Osteoblast (primary cell): Measurements from ENCODE around the gene ALAD. TPM values are rescaled to one million over a fixed set of nuclear protein-coding genes. Genes with fewer than 3 reads are reported as not detected.

Experiments
- DNase-seq: peaks from one replicate; pipeline ENCODE4 v3.0.0; 2011; ENCODE audit warnings: low spot score, mixed read lengths; ENCODE audit not compliant: insufficient read length; ENCODE audit errors: missing footprints
- H2AFZ ChIP-seq: 2 replicates; pipeline ENCODE4 v1.6.0; 2011; ENCODE audit warnings: mild to moderate bottlenecking, low read length
- H3K27ac ChIP-seq: 2 replicates; pipeline ENCODE4 v1.5.1; 2011; ENCODE audit warnings: mild to moderate bottlenecking, low read depth, low read length, moderate library complexity
- H3K27me3 ChIP-seq: 2 replicates; pipeline ENCODE4 v1.6.0; 2012; ENCODE audit warnings: mild to moderate bottlenecking, control low read depth, inconsistent platforms, low read length, moderate library complexity; ENCODE audit not compliant: insufficient read depth
- H3K36me3 ChIP-seq: 2 replicates; pipeline ENCODE4 v1.5.1; 2011; ENCODE audit warnings: mild to moderate bottlenecking, low read length, control low read depth, moderate library complexity; ENCODE audit not compliant: insufficient read depth
- H3K4me1 ChIP-seq: 2 replicates; pipeline ENCODE4 v1.5.1; 2011; ENCODE audit warnings: mild to moderate bottlenecking, low read length, control low read depth, moderate library complexity; ENCODE audit not compliant: insufficient read depth
- H3K4me2 ChIP-seq: 2 replicates; pipeline ENCODE4 v1.6.0; 2011; ENCODE audit warnings: mild to moderate bottlenecking, low read length; ENCODE audit not compliant: insufficient read depth
- H3K4me3 ChIP-seq: fragments of 200-600 bp; sonication (generic); 3 replicates; pipeline ENCODE4 v1.5.1; 2012; ENCODE audit warnings: mild to moderate bottlenecking, low read length, inconsistent platforms; ENCODE audit not compliant: insufficient read depth
- H3K79me2 ChIP-seq: 2 replicates; pipeline ENCODE4 v1.6.0; 2012; ENCODE audit warnings: mild to moderate bottlenecking, low read length, control low read depth, inconsistent platforms; ENCODE audit not compliant: insufficient read depth
- H3K9me3 ChIP-seq: 2 replicates; pipeline ENCODE4 v1.5.1; 2011; ENCODE audit warnings: low read depth, low read length, control low read depth
- H4K20me1 ChIP-seq: 2 replicates; pipeline ENCODE4 v1.6.0; 2012; ENCODE audit warnings: mild to moderate bottlenecking, low read length, control low read depth; ENCODE audit not compliant: insufficient read depth
- total RNA-seq: library from RNA; depleted of rRNA; stranded (reverse); fragments of >200 nt; gene quantifications from 2 replicates; pipeline ENCODE4 v1.2.3, GENCODE V29; 2012
- TF ChIP-seq, protein P1 (sequence below): IDR thresholded peaks from 2 replicates; pipeline ENCODE4 v1.5.1; 2011; ENCODE audit warnings: mild to moderate bottlenecking, low read depth, low read length, moderate library complexity; ENCODE audit errors: extremely low read depth

Gene ALAD
- total RNA-seq, 1 donor: 26.8 TPM

DNA sequence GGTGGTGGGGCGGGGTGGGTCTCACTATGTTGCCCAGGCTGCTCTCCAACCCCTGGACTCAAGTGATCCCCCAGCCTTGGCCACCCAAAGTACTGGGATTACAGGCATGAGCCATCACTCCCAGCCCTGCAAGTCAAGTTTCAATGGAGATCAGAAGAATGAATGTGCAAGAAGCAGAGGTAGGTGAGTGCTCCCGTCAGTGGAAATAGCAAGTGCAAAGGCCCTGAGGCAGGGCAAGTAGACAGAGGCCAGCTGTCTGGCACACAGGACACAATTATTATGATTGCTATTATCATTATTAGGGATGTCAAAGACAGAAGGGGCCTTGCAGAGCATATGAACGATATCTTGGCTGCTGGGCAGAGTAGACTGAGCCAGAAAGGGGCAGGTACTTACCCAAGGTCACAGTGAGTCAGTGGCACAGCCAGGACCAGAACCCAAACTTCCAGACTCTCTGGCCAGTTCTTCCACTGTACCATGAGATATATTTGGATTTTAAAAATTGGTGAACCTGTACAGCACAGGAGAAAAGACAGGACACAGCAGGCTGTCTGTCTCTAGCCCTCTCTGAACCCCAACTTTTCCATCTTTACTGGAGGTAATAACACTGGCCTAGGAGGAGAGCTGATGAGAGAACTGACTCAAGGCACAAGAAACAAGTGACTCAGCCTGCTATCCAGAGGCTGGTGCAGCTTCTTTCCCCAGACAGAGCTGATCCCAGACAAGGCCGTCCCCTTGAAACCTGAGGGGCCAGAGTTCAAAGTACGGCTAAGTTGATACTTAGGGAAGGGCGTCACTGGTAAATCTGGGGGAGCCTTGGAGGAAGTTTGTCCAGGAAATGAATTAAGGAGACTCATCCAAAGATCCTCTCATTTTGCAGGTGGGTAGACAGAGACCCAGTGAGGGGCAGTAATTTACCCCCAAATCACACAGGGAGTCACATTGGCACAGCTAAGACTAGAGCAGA, 25.7 kb downstream of the ALAD start:
- Histone ChIP-seq H4K20me1 (no peaks in the 10 kb centered on the region), H3K27me3 (no peaks in the 10 kb centered on the region), H3K4me1 (no peaks in the 10 kb centered on the region), H3K27ac (no peak overlapping the region), H2AFZ (no peak overlapping the region), H3K79me2 (no peaks in the 10 kb centered on the region), H3K9me3 (no peaks in the 10 kb centered on the region), H3K36me3 (peaks cover 4% of the 10 kb centered on the region), H3K4me2 (no peak overlapping the region), H3K4me3 (no peak overlapping the region)
- peak; percentile 92 for DNase-seq
- TF ChIP-seq, protein P1, sequence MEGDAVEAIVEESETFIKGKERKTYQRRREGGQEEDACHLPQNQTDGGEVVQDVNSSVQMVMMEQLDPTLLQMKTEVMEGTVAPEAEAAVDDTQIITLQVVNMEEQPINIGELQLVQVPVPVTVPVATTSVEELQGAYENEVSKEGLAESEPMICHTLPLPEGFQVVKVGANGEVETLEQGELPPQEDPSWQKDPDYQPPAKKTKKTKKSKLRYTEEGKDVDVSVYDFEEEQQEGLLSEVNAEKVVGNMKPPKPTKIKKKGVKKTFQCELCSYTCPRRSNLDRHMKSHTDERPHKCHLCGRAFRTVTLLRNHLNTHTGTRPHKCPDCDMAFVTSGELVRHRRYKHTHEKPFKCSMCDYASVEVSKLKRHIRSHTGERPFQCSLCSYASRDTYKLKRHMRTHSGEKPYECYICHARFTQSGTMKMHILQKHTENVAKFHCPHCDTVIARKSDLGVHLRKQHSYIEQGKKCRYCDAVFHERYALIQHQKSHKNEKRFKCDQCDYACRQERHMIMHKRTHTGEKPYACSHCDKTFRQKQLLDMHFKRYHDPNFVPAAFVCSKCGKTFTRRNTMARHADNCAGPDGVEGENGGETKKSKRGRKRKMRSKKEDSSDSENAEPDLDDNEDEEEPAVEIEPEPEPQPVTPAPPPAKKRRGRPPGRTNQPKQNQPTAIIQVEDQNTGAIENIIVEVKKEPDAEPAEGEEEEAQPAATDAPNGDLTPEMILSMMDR: no peak

DNA sequence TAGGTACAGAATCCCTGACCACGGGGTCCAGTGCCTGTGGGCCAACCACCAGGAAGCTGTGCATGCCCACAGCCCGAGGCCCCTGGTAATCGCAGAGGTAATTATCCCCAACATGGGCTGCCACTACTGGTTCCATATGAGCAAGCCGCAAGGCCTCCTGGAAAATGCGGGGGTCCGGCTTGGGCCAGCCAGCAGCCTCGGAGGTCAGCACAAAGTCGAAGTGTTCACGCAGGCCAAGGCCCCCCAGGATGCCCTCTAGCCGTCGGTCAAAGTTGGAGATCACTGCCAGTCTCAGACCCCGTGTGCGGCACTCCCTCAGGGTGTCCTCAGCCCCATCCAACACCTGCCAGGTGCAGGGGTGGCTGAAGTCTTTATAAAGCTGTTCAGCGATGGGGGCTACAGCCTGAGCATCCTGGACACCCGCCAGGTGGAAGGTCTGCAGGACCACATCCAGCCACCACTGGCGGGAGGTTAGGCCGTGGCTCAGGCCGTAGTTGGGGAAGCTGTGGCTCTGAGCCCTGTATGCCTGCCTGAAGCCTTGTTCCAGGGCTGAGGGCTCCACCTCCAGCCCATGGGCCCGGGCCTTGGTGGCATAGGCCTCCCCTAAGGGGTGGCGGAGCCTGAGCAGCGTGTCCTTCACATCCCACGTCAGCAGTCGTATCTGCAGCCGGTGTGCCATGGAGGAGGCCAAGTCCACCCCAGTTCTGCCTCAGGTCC, 27.2 kb downstream of the ALAD start:
- H3K9me3 ChIP-seq: no peaks in the 10 kb centered on the region
- H3K79me2 ChIP-seq: no peaks in the 10 kb centered on the region
- no peak overlapping the region for H3K27ac ChIP-seq
- TF ChIP-seq, protein P1: no peak
- DNase-seq: no peak
- no peaks in the 10 kb centered on the region for H3K27me3 ChIP-seq
- H3K4me3 ChIP-seq: no peak overlapping the region
- H3K4me2 ChIP-seq: no peak overlapping the region
- H3K4me1 ChIP-seq: no peaks in the 10 kb centered on the region
- peaks cover 4% of the 10 kb centered on the region for H3K36me3 ChIP-seq
- no peak overlapping the region for H2AFZ ChIP-seq
- H4K20me1 ChIP-seq: no peaks in the 10 kb centered on the region

DNA sequence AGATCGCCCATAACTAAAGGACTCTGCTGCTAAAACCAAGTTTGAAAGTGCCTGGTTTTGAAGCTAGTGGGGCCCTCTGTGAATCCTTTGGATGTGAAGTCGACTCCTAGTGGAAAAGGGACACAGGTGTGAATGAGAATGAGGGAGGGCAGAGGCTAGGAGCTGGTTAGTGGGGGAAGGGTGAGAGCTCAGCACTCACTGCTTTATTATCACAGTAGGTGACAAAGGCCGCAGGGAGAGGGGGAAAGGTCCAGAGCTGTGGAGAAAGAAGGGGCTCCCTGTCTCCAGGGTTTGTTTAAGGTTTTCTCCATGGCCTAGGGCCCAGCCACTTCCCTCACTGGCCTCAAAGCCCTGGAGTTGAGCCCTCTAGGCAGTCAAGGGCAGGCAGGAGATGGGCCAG, 27.8 kb downstream of the ALAD start:
- H4K20me1 ChIP-seq: no peaks in the 10 kb centered on the region
- no peak overlapping the region for H3K4me2 ChIP-seq
- TF ChIP-seq, protein P1: no peak
- peaks cover 4% of the 10 kb centered on the region for H3K36me3 ChIP-seq
- no peaks in the 10 kb centered on the region for H3K27me3 ChIP-seq
- no peak for DNase-seq
- no peaks in the 10 kb centered on the region for H3K4me1 ChIP-seq
- no peak overlapping the region for H3K4me3 ChIP-seq
- H3K9me3 ChIP-seq: no peaks in the 10 kb centered on the region
- no peaks in the 10 kb centered on the region for H3K79me2 ChIP-seq
- H2AFZ ChIP-seq: no peak overlapping the region
- no peak overlapping the region for H3K27ac ChIP-seq

DNA sequence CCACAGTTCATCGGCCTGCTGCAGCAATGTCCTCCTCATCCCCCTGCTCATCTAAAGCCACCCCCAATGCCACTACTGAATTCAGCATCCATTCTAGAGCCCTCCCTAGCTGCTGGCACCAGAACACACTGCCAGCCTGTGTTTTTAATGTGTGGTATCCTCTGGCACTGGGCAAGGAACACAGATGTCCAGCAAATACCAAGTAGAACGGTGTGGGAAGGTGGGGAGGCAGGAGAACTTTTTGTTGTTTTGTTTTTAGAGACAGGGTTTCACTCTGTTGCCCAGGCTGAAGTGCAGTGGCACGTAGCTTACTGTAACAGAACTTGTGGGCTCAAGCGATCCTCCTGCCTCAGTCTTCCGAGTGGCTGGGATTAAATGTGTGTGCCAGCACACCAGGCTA, 29.0 kb downstream of the ALAD start:
- TF ChIP-seq, protein P1: no peak
- H4K20me1 ChIP-seq: no peaks in the 10 kb centered on the region
- no peaks in the 10 kb centered on the region for H3K27me3 ChIP-seq
- H3K4me2 ChIP-seq: no peak overlapping the region
- no peak for DNase-seq
- peaks cover 4% of the 10 kb centered on the region for H3K36me3 ChIP-seq
- no peak overlapping the region for H3K4me3 ChIP-seq
- H3K27ac ChIP-seq: no peak overlapping the region
- H3K79me2 ChIP-seq: no peaks in the 10 kb centered on the region
- no peaks in the 10 kb centered on the region for H3K4me1 ChIP-seq
- H3K9me3 ChIP-seq: no peaks in the 10 kb centered on the region
- no peak overlapping the region for H2AFZ ChIP-seq
